ENCODE results near the gene AKT3. TPM values are rescaled to one million over a fixed set of nuclear protein-coding genes. Genes with fewer than 3 reads are reported as not detected.
"Not testable (repeated sequence)": the region's sequence is repeated elsewhere in the genome, so short reads cannot be mapped to it uniquely, and the experiment has no call there.

Gene AKT3
- total and polyA plus RNA-seq, 7 donors = 2.1 to 105 (median 66.4) TPM

- no peaks in the 10 kb centered on the region for H3K9me3 ChIP-seq
- no peak for DNase-seq
- TF ChIP-seq EP300 (IDR thresholded peaks at IDR 0.05) (no peak), POLR2AphosphoS5 (IDR thresholded peaks at IDR 0.05) (no peak), CTCF (IDR thresholded peaks at IDR 0.05) (no peak), POLR2A (IDR thresholded peaks at IDR 0.05) (no peak)
- WGBS, 2 donors = 21 to 56% methylated on average over 1 of the region's 1 CpG
- H3K36me3 ChIP-seq = no peaks in the 10 kb centered on the region
- H3K4me1 ChIP-seq = no peaks in the 10 kb centered on the region
- no peak overlapping the region for H3K27ac ChIP-seq
- intact Hi-C loops (cut with DNase I) = no loop called here
- no peaks in the 10 kb centered on the region for H3K27me3 ChIP-seq
- no peak overlapping the region for H3K4me3 ChIP-seq
Observed at GRCh38 chr1:243885806-243886205, 35.8 kb upstream of the AKT3 start.

- no peaks in the 10 kb centered on the region for H3K36me3 ChIP-seq
- 68 to 72% methylated on average over 5 of the region's 5 CpGs for WGBS, 2 donors
Observed at GRCh38 chr1:243884603-243885002, 34.6 kb upstream of the AKT3 start.

GRCh38 chr1:243883551-243883950 is 33.5 kb upstream of the AKT3 start:
- H3K4me3 ChIP-seq = no peak overlapping the region
- H3K27me3 ChIP-seq = no peaks in the 10 kb centered on the region
- intact Hi-C loops (cut with DNase I) = no loop called here
- H3K4me1 ChIP-seq = no peaks in the 10 kb centered on the region
- no peaks in the 10 kb centered on the region for H3K9me3 ChIP-seq
- WGBS, 2 donors = 80 to 94% methylated on average over 2 of the region's 2 CpGs
- H3K36me3 ChIP-seq = no peaks in the 10 kb centered on the region
- DNase-seq = no peak
- no peak overlapping the region for H3K27ac ChIP-seq
- TF ChIP-seq EP300 (IDR thresholded peaks at IDR 0.05) = no peak
- no peak for TF ChIP-seq POLR2A (IDR thresholded peaks at IDR 0.05)
- no peak for TF ChIP-seq CTCF (IDR thresholded peaks at IDR 0.05)
- TF ChIP-seq POLR2AphosphoS5 (IDR thresholded peaks at IDR 0.05) = no peak

More at GRCh38 chr1:243884603-243885002, 34.6 kb upstream of the AKT3 start:
- intact Hi-C loops (cut with DNase I) = no loop called here
- Histone ChIP-seq H3K4me1 (no peaks in the 10 kb centered on the region), H3K9me3 (no peaks in the 10 kb centered on the region), H3K27ac (no peak overlapping the region), H3K4me3 (no peak overlapping the region), H3K27me3 (no peaks in the 10 kb centered on the region)
- DNase-seq = no peak
- TF ChIP-seq CTCF (IDR thresholded peaks at IDR 0.05) (no peak), POLR2AphosphoS5 (IDR thresholded peaks at IDR 0.05) (no peak), EP300 (IDR thresholded peaks at IDR 0.05) (no peak), POLR2A (IDR thresholded peaks at IDR 0.05) (no peak)

GRCh38 chr1:243882276-243882675 is 32.2 kb upstream of the AKT3 start:
- DNase-seq = no peak
- WGBS, 2 donors = 85 to 94% methylated on average over 3 of the region's 3 CpGs
- intact Hi-C loops (cut with DNase I) = no loop called here
- no peak for TF ChIP-seq POLR2AphosphoS5 (IDR thresholded peaks at IDR 0.05)
- TF ChIP-seq CTCF (IDR thresholded peaks at IDR 0.05) = no peak
- TF ChIP-seq EP300 (IDR thresholded peaks at IDR 0.05) = no peak
- TF ChIP-seq POLR2A (IDR thresholded peaks at IDR 0.05) = no peak
- Histone ChIP-seq H3K36me3 (no peaks in the 10 kb centered on the region), H3K4me1 (no peaks in the 10 kb centered on the region), H3K27me3 (no peaks in the 10 kb centered on the region), H3K27ac (no peak overlapping the region), H3K9me3 (no peaks in the 10 kb centered on the region), H3K4me3 (no peak overlapping the region)

- H3K9me3 ChIP-seq; H3K27me3 ChIP-seq; DNase-seq; H3K4me3 ChIP-seq; H3K36me3 ChIP-seq; H3K27ac ChIP-seq; H3K4me1 ChIP-seq; intact Hi-C loops (cut with DNase I): not testable (repeated sequence)
- WGBS, 2 donors = 91 to 96% methylated on average over 3 of the region's 3 CpGs
Observed at GRCh38 chr1:243877058-243877457, 27.0 kb upstream of the AKT3 start.

Data from sigmoid colon (tissue), 7 donors.